Pancreas (tissue), 10 donors: ENCODE measurements around the gene KLHL17. TPM values are rescaled to one million over a fixed set of nuclear protein-coding genes. Genes with fewer than 3 reads are reported as not detected.

Source experiments
- ATAC-seq, 4 donors: fragments of 200-7000 bp; cut with Tn5 transposase; one replicate each; pipeline versions ENCODE4 v1.8.0 to v1.9.1; 2020; ENCODE audit warnings: mild to moderate bottlenecking in 4 of 4, moderate library complexity in 4 of 4
- DNase-seq, 6 donors: peaks; one replicate each; pipeline ENCODE4 v3.0.0-alpha.2; 2020
- FAIRE-seq: peaks from 2 replicates; lab custom pipeline; 2012; peaks lifted over from hg19 to GRCh38; lab: Jason Lieb, UNC
- H3K27ac ChIP-seq, 4 donors: fragments of 200-600 bp; sonication (generic); 1 replicate in 3 of 4; 2 replicates in 1 of 4; pipeline versions ENCODE4 v1.5.0 to v1.8.0; 2020
- H3K27me3 ChIP-seq, 4 donors: fragments of 200-600 bp; one replicate each; pipeline ENCODE4 v1.8.0; 2021
- H3K36me3 ChIP-seq, 3 donors: fragments of 200-600 bp; sonication (generic) in 1 of 3; one replicate each; pipeline versions ENCODE4 v1.5.0 to v1.8.0; 2020 to 2021
- H3K4me1 ChIP-seq, 3 donors: fragments of 200-600 bp; one replicate each; pipeline ENCODE4 v1.8.0; 2021
- H3K4me3 ChIP-seq, 4 donors: fragments of 200-600 bp; sonication (generic) in 2 of 4; one replicate each; pipeline versions ENCODE4 v1.5.0 to v1.8.0; 2020 to 2021
- H3K9me3 ChIP-seq, 4 donors: fragments of 200-600 bp; one replicate each; pipeline ENCODE4 v1.8.0; 2021
- CTCF ChIP-seq, 4 donors: fragments of 200-600 bp; sonication (generic) in 3 of 4; IDR thresholded peaks; one replicate each; pipeline versions ENCODE4 v1.5.0 to v1.8.0; 2021; ENCODE audit warnings: antibody characterized with exemption in 4 of 4
- WGBS, 2 donors: extraction: QIAGEN DNeasy Blood & Tissue Kit; methylation state at CpG; one replicate each; pipeline ENCODE4 v1.1.7; 2013; 5-methylcytosine and 5-hydroxymethylcytosine counted together
- intact Hi-C, 3 donors: fragments of 100-400 bp; cut with DNase I; formaldehyde crosslinking; loops; one replicate each; pipeline versions ENCODE4 v1.11.1 to v1.14.2; 2022
- polyA plus RNA-seq, 2 donors: library from polyadenylated mRNA; stranded (reverse); fragments of 200-250 nt; gene quantifications; one replicate each; pipeline ENCODE4 v1.2.3, GENCODE V29; 2013
- total RNA-seq, 6 donors: library from RNA; stranded (reverse); fragmentation: NEBNext Ultra II Directional in 4 of 6; extraction: Animal tissue kit (Norgen Biotek cat#: 25700) in 4 of 6; gene quantifications; one replicate each; pipeline versions ENCODE4 v1.2.1 to v1.2.4, GENCODE V29; 2021 to 2023
- donor health status: healthy with polysubstance abuse.
- donor health status: DM: no; HTN: no; CAD: no; lungs with moderate emphysema.
- donor health status: DM: no; HTN: no; CAD: no.
- donor health status: control.
- donor health status: control.
- donor health status: Bipolar disorder and iron deficiency.
- donor health status: DM: yes; HTN: yes; CAD: no.
- donor health status: DM: no; HTN: no; CAD: no.
- donor health status: DM: no; HTN: no; CAD: no.
- donor health status: DM: yes; HTN: yes; CAD: no.

The KLHL17 gene
- total and polyA plus RNA-seq, 8 donors: 3.1 to 24.1 (median 6.2) TPM

- DNase-seq (no peak), FAIRE-seq (no peak), ATAC-seq (no peak)
- no peak for TF ChIP-seq CTCF (IDR thresholded peaks at IDR 0.05)
- no peak overlapping the region for H3K27ac ChIP-seq
- H3K9me3 ChIP-seq: no peaks in the 10 kb centered on the region
- WGBS, 2 donors: 79 to 86% methylated on average over 6 of the region's 6 CpGs
- H3K4me1 ChIP-seq: no peaks in the 10 kb centered on the region
- intact Hi-C loops: no loop called here
- H3K4me3 ChIP-seq: no peak overlapping the region
- H3K27me3 ChIP-seq: no peaks in the 10 kb centered on the region
- H3K36me3 ChIP-seq: peaks cover 9 to 80% (median 49%) of the 10 kb centered on the region in 3 donors
Measured at GRCh38 chr1:951364-951763, 9.0 kb upstream of the KLHL17 start.

GRCh38 chr1:952201-952600 lies 8.2 kb upstream of the KLHL17 start:
- no peak for TF ChIP-seq CTCF (IDR thresholded peaks at IDR 0.05)
- Histone ChIP-seq H3K27me3 (no peaks in the 10 kb centered on the region), H3K4me1 (no peaks in the 10 kb centered on the region), H3K9me3 (no peaks in the 10 kb centered on the region), H3K36me3 (peaks cover 9 to 81% (median 50%) of the 10 kb centered on the region in 3 donors), H3K4me3 (no peak overlapping the region), H3K27ac (no peak overlapping the region)
- ATAC-seq (no peak), FAIRE-seq (no peak), DNase-seq (no peak)
- intact Hi-C loops: no loop called here
- WGBS, 2 donors: 91 to 98% methylated on average over 15 of the region's 15 CpGs

GRCh38 chr1:952603-953002 lies 7.8 kb upstream of the KLHL17 start:
- TF ChIP-seq CTCF (IDR thresholded peaks at IDR 0.05): no peak
- 84 to 85% methylated on average over 7 of the region's 7 CpGs for WGBS, 2 donors
- Histone ChIP-seq H3K27ac (no peak overlapping the region), H3K9me3 (no peaks in the 10 kb centered on the region), H3K4me1 (peaks cover 0 to 4% (median 0%) of the 10 kb centered on the region in 3 donors), H3K27me3 (no peaks in the 10 kb centered on the region), H3K36me3 (peaks cover 9 to 77% (median 46%) of the 10 kb centered on the region in 3 donors), H3K4me3 (no peak overlapping the region)
- ATAC-seq: no peak
- FAIRE-seq: no peak
- intact Hi-C loops: no loop called here
- no peak for DNase-seq

GRCh38 chr1:953524-954320 lies 6.7 kb upstream of the KLHL17 start:
- peaks cover 7 to 68% (median 38%) of the 10 kb centered on the region in 3 donors for H3K36me3 ChIP-seq
- no peak overlapping the region for H3K27ac ChIP-seq
- H3K4me1 ChIP-seq: peaks cover 0 to 9% (median 8%) of the 10 kb centered on the region in 3 donors
- no peaks in the 10 kb centered on the region for H3K9me3 ChIP-seq
- FAIRE-seq (no peak), ATAC-seq (no peak), DNase-seq (no peak)
- intact Hi-C loops: no loop called here
- no peak overlapping the region for H3K4me3 ChIP-seq
- H3K27me3 ChIP-seq: no peaks in the 10 kb centered on the region
- WGBS, 2 donors: 89 to 91% methylated on average over 30 to 32 of the region's 32 CpGs
- TF ChIP-seq CTCF (IDR thresholded peaks at IDR 0.05): no peak

GRCh38 chr1:954927-955326 lies 5.5 kb upstream of the KLHL17 start:
- no peak for ATAC-seq
- peaks cover 0 to 9% (median 8%) of the 10 kb centered on the region in 3 donors for H3K4me1 ChIP-seq
- no peaks in the 10 kb centered on the region for H3K27me3 ChIP-seq
- 87 to 92% methylated on average over 13 of the region's 13 CpGs for WGBS, 2 donors
- TF ChIP-seq CTCF (IDR thresholded peaks at IDR 0.05): no peak
- peaks cover 7 to 55% (median 35%) of the 10 kb centered on the region in 3 donors for H3K36me3 ChIP-seq
- H3K27ac ChIP-seq: no peak overlapping the region
- FAIRE-seq: no peak
- no peaks in the 10 kb centered on the region for H3K9me3 ChIP-seq
- intact Hi-C loops: no loop called here
- no peak for DNase-seq
- no peak overlapping the region for H3K4me3 ChIP-seq
